Choroid plexus epithelial cell (primary cell): ENCODE results near the gene HAPLN2.
A peak's percentile ranks its signal among the peaks of the same experiment; 100 is the strongest.

Experiments used
- DNase-seq: peaks from one replicate; pipeline ENCODE4 v3.0.0-alpha.2; 2010; ENCODE audit warnings: low read depth
- H3K4me3 ChIP-seq: 2 replicates; pipeline ENCODE4 v1.5.1; 2011; ENCODE audit warnings: low read depth, mild to moderate bottlenecking, control low read depth, low read length, moderate library complexity
- TF ChIP-seq, protein P1 (sequence below): conservative IDR thresholded peaks from 2 replicates; pipeline ENCODE4 v1.5.1; 2011; ENCODE audit warnings: low read depth, mild to moderate bottlenecking, control low read depth, inconsistent platforms, low read length, moderate library complexity

The HAPLN2 gene

DNA sequence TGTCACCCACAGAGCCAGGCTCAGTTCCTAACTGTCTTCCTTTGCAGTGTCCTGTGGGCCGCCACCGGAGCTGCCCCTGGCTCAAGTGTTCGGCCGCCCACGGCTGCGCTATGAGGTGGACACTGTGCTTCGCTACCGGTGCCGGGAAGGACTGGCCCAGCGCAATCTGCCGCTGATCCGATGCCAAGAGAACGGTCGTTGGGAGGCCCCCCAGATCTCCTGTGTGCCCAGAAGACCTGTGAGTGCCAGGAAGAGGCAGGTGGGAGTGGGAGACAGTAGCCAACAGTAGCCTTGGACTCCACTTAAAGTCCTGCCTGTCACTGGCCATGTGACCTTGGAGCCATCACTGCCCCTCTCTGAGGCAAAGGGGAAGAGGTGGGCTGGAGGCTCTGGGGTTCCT is 39.3 kb downstream of the HAPLN2 start:
- DNase-seq = no peak
- no peak overlapping the region for H3K4me3 ChIP-seq
- TF ChIP-seq, protein P1, sequence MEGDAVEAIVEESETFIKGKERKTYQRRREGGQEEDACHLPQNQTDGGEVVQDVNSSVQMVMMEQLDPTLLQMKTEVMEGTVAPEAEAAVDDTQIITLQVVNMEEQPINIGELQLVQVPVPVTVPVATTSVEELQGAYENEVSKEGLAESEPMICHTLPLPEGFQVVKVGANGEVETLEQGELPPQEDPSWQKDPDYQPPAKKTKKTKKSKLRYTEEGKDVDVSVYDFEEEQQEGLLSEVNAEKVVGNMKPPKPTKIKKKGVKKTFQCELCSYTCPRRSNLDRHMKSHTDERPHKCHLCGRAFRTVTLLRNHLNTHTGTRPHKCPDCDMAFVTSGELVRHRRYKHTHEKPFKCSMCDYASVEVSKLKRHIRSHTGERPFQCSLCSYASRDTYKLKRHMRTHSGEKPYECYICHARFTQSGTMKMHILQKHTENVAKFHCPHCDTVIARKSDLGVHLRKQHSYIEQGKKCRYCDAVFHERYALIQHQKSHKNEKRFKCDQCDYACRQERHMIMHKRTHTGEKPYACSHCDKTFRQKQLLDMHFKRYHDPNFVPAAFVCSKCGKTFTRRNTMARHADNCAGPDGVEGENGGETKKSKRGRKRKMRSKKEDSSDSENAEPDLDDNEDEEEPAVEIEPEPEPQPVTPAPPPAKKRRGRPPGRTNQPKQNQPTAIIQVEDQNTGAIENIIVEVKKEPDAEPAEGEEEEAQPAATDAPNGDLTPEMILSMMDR = no peak

DNA sequence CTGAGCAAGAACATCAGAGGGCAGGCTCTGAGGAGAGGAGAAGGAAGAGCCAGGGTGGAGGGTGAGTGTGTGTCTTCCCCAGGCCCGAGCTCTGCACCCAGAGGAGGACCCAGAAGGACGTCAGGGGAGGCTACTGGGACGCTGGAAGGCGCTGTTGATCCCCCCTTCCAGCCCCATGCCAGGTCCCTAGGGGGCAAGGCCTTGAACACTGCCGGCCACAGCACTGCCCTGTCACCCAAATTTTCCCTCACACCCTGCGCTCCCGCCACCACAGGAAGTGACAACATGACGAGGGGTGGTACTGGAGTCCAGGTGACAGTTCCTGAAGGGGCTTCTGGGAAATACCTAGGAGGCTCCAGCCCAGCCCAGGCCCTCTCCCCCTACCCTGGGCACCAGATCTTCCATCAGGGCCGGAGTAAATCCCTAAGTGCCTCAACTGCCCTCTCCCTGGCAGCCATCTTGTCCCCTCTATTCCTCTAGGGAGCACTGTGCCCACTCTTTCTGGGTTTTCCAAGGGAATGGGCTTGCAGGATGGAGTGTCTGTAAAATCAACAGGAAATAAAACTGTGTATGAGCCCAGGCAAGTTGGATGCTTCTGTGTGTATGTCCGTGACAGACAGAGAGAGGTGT is 39.8 kb downstream of the HAPLN2 start:
- no peak overlapping the region for H3K4me3 ChIP-seq
- TF ChIP-seq, protein P1 = no peak

DNA sequence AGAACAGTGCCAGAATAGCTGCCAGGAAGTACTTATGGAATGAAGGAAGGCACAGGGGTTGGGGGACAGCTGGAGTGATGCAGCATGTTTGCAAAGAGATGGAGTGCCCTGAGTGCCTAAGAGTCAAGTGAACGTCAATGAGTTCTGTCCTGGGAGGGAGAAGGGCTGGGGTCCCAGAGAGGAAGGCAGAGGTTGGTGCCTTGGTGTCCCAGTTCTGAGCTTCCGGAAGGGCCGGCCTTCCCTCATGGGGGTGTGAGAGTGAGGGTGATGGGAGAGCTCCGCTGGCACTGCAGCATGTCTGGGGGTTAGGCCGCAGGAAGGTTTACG is 40.4 kb downstream of the HAPLN2 start:
- no peak for DNase-seq
- H3K4me3 ChIP-seq = no peak overlapping the region
- TF ChIP-seq, protein P1 = no peak

More for the DNA sequence above, 39.8 kb downstream of the HAPLN2 start:
- no peak for DNase-seq

DNA sequence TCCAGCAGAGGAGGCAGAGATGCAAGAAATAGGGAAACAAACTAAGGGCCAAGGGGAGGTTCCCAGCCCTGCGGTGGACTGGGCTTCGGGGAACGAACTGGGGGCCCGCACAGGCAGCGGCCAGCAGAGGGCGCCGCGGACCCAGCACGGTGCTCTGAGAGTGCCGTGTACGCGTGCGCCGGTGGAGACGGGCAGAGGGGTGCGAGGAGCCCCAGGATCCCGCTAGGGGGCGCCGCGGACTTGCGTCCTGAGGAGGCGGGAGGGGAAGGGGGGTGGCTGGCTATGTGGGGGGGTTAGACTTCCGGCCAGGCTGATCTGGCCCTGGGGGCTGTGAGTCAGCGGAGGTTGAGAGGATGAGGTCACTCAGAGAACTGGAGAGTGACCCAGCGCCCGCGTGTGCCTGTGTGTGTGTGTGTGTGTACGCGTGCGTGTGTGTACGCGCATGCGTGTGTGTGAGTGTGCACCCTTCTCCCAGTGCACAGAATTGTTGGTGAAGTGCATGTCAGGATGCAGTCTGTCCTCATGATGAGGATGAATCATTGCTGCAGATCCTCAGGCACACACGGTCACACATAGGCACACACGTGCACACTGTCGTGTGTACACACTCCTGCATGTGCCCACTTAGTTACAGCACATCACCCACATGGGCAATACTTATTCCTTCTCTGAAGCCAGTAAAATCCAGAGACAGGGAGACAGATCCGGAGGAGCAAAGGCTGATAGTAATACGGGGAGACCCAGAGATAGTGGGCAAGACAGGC is 41.0 kb downstream of the HAPLN2 start:
- DNase-seq = peak; percentile 97
- H3K4me3 ChIP-seq = peak overlapping the region; percentile 9
- TF ChIP-seq, protein P1 = peak; percentile 90

DNA sequence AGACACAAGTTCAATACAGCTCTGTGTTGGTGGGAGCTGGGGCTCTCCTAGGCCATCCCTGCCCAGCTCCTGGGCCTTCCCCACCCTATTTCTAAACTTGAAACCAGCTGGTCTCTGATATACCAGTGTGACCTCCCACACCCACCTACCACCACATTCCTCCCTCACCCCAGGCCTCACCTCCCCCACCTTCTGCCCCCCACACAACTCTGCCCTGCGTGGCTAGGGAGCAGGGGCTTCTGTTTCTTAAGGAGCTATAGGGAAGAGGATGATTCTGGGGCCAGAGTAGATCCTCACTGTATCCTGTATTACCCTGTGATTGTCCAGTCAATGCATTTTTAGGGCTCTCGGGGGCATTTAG is 41.5 kb downstream of the HAPLN2 start:
- TF ChIP-seq, protein P1 = no peak
- H3K4me3 ChIP-seq = no peak overlapping the region

DNA sequence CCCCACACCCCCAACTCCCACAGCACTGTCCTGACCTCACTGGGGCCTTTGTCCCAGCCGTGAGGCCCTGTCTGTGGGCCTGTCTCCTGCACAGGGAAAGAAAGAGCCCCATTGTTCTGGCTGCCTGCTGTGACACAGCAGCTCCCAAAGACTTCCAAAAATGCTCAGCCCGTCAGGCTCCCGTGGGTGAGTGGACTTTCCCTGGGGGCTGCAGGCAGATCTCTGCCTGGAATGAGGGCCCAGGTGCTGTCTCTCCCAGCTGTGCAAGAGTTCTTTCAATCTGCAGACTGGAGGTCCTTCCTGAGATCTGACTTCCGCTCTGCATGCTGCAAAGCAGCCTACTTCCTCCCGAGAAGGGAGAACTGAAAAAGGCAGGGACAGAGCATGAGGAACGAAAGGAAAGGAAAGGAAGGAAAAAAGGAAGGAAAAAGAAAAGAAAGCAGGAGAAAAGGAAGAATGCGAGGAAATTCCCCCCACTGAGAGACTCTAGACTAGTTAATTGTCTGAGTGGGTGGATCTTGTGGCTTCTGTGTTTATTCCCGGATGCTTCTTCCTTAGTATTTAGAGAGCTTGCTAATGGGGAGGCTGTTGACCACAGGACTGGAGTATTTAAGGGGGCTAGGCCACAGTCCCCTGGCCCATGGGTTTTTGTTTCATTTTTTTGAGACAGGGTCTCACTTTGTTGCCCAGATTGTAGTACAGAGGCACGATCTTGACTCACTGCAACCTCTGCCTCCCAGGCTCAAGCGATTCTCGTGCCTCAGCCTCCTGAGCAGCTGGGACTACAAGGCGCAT is 43.0 kb downstream of the HAPLN2 start:
- DNase-seq = peak; percentile 28
- TF ChIP-seq, protein P1 = no peak
- no peak overlapping the region for H3K4me3 ChIP-seq

More for the DNA sequence above, 41.5 kb downstream of the HAPLN2 start:
- DNase-seq = no peak
